ENCODE measurements around the gene LRP11.
"Not testable (repeated sequence)": the region's sequence is repeated elsewhere in the genome, so short reads cannot be mapped to it uniquely, and the experiment has no call there.

Gene LRP11

DNA sequence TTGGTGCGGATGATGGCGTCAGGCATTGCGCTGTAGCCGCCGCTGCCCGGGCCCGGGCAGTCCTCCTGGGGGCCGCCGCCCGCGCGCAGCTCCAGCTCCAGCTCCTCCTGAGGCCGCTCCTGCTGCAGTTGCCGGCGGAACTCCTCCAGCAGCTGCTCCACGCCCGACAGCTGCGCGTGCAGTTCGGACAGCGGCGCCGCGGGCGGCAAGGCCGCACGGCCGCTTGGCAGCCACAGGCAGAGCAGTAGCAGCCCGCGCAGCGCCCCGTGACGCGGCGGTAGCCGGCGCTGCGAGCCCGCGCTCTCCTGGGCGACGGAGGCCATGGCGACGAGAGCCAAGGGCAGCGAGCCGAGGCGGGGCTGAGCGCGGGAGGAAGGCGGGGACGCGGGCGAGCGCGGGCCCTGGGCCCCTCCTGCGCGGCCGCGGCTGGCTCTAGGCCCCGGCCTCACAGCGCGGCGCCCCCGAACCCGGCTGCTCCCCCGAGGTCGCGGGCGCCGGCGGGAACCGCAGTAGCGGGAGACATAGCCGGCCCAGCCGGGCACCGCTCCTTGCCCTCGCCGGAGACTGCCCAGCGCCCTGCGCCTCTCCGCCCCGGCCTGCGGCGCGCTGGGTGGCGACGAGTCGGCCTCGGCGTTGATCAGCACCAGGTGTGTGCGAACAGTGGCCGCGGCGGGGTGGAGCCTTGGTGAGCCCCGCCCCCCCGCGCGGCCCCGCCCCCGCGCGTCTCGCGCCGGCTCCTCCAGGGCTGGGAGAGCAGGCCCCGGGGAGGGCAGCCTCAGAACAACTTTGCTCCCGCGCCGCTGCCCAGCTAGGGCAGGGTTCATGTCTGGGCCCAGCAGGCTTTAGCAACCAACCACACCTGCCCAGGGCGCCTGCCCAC is at the start of gene LRP11:
Gene LRP11 (minus strand): TSS at position 662 of the 880 bp plus-strand sequence. CDS start 339 bp downstream, at position 323.
- peak; percentile 89 for DNase-seq

DNA sequence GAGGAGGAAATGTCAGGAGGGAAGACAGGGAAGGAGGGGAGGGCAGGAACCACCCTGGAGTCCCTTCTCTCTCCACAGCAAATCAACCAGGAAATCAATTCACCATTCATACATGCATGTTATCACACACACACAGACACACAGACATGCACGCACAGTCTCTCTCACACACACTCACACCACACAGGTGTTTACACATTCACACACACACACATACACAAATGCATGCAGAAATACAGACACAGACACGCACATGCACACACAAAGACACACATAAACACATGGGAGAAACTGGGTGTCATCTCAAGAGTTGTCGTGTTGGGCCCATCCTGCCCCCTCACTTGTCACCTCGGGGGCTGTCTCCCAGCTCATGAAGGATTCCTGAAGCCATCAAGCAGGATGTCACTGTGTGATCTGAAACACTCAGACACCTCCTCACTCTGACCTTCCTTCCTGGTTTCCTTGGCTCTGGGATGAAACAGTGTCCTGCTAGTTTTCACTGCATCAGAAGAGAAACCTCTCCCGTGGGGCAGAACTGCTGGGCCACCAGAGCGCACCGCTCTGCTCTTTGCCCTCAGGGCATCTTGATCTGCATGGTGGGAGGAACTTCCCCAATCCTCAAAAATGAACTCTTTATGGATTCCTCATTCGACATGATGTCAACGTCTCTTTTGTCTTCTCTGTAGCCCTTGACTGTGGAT is 49.5 kb upstream of the LRP11 start:
- DNase-seq = no peak

GRCh38 chr6:149913085-149913484 is 48.9 kb upstream of the LRP11 start:
- no peak for DNase-seq

DNA sequence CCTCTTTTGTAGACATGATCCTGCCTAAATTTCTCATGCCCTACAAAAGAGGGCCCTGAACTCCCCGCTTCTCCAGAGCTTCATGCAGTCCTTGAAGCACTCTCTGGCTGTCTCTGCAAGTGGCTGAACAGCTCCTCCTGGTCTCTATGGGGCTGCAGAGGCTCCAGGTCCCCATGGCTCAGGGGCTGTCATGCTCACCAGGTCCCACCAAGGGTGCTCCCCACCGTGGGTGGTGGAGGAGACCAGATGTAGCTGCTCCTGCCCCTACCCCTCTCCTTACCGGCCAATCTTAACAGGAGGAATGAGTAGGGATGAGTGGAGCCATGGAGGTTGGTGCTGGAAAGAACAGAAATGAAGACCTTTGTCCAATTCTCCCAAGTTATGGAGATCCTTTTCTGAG is 48.5 kb upstream of the LRP11 start:
- not testable (repeated sequence) for DNase-seq

DNA sequence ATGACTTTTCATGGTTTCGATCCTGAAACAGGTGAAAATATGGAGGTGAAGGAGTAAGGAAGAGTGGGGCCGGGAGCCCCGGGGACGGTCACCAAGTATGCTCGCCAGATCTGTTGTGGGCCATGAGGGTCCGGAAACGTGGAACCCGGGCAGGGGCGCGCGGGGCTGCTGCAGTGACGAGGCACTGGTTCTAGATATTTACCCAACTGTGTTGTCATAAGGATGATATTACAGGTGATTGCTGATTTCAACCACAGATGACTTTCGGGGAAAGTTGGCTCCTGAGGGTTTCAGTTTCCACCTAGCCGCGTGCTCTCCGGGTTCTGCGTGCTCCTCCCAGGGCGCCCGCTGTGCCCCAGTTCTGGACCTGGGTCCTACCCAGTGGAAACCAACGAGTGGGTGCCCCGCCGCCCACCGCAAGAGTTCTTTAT is 46.6 kb upstream of the LRP11 start:
- DNase-seq = no peak

DNA sequence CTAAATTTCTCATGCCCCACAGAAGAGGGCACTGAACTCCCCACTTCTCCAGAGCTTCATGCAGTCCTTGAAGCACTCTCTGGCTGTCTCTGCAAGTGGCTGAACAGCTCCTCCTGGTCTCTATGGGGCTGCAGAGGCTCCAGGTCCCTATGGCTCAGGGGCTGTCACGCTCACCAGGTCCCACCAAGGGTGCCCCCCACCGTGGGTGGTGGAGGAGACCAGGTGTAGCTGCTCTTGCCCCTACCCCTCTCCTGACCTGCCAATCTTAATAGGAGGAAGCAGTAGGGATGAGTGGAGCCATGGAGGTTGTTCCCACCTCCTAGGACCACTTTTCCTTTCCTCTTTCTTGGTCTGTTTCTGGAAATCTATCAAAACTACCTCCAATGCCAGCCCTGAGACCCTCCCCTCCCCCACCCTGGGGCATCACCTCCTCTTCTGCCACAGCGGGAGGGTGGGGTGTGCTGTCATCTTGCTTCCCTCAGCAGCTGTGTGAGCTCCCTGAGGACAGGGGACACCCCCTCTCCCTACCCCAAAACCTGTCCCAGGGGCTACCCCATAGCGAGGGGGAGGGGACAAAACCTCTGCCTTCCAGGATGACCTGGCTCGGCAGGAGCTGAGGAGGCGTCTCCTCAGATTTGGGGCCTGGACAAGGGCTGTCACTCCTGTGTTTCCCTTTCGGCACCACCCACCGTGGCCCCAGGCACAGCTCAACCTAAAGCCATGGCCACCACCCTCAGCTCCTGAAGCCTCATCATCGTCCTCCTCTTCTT is 45.7 kb upstream of the LRP11 start:
- DNase-seq = no peak

- DNase-seq = not testable (repeated sequence)
Measured at GRCh38 chr6:149908480-149908879, 44.3 kb upstream of the LRP11 start.

DNA sequence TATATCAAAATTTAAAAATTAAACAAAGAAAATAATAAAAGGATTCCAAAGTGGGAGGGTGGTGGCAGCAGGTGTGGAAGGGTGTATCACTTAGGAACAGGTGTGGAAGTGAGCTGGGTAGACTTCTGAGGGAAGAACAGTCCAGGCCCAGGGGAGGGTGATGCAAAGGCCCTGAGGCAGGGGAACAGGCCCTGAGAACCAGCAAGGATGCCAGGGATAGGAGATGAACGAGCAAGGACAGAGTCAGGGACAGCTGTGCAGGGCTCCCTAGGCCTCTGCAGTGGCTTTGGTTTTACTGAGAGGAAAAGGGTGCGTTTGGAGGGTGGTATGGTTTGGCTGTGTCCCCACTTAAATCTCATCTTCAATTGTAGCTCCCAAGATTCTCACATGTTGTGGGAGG is 43.2 kb upstream of the LRP11 start:
- no peak for DNase-seq

- DNase-seq = no peak
Measured at GRCh38 chr6:149906405-149906804, 42.2 kb upstream of the LRP11 start.

DNA sequence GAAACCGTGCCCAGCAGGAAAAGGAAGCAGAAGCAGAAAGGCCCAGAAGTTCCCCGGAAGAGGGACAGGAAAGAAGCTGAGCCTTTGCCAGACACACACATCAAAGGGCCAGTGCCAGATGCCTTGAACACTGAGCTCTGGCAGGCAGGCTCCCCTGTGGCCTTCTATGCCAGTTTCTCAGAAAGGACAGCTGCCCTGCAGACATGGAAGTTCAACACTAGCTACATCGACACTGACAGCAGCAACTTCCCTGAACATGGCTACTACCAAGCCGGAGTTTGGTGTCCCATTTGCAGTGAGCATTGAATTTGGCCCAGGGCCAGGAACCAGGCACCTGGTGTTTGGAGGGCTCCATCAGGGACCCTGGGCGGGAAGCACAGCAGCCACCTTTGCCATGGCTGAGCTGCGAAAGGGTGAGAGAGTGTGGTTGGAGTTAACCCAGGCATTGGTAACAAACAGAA is 41.8 kb upstream of the LRP11 start:
- no peak for DNase-seq

GRCh38 chr6:149905371-149905910 is 41.3 kb upstream of the LRP11 start:
- no peak for DNase-seq

DNA sequence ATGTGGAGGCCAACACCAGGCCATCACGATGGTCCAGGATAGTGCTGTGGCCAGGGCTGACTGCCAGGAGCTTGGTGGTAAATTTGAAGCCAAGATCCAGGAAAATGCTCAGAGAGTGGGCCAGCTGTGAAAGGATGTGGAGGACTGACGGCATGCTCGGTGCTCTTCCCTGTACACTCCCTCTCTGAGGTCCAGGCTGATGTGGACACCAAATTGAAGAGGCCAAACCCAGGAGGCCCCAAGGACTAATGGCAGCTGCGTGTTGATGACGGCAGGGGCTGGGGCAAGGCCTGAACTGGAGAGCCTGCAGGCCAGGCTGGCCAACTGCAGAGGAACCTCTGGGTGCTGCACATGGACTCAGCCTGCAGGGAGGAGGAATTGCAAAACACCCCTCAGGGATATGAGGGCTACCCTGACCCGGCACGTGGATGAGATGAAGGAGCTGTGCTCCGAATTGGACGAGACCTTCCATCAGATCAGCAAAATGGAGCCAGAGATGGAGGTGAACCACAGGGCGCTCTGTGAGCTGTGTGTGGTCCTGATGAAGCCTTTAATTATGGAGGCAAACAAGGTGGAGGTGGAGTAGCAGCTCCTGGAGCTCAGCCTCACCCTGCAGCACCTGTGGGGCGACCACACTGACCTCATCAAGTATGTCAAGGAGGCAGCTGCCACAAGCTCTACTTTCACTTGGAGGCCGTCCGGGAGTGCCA is 40.7 kb upstream of the LRP11 start:
- no peak for DNase-seq

DNA sequence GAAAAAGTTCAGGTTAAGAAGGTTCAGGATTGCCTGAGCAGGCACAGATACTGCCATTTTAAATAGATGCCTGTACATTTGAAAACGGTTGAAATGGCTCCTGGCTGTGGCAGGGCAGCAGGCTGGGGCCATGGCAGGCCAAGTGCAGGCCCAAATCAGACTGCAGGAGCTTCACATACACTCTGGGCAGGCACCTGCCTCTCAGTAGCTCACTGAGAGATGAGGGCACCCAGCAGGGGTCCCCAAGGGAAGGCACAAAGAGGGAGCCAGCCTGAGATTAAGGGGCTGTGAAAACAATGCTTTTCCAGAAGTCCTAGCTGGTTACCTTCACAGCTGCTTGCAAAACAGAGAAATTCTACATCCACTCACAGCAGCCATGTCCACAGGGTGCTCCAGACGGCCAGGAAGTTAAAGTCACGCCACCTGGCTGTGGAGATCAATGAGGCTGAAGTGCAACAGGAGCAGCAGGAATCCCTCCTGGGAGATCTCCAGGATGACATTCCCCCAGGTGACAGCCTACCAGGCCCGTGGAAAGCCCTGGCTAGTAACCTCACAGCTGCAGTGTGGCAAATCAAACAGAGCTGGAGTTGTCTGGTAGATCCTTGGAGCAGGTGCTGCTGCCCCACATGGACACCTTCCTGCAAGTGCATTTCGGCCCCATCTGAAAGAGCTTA is 39.9 kb upstream of the LRP11 start:
- DNase-seq = no peak

- no peak for DNase-seq
Measured at GRCh38 chr6:149901444-149902140, 37.4 kb upstream of the LRP11 start.

- DNase-seq = no peak
Measured at GRCh38 chr6:149900620-149901443, 36.7 kb upstream of the LRP11 start.

GRCh38 chr6:149899926-149900619 is 35.9 kb upstream of the LRP11 start:
- no peak for DNase-seq

GRCh38 chr6:149899486-149899885 is 35.3 kb upstream of the LRP11 start:
- DNase-seq = no peak

DNA sequence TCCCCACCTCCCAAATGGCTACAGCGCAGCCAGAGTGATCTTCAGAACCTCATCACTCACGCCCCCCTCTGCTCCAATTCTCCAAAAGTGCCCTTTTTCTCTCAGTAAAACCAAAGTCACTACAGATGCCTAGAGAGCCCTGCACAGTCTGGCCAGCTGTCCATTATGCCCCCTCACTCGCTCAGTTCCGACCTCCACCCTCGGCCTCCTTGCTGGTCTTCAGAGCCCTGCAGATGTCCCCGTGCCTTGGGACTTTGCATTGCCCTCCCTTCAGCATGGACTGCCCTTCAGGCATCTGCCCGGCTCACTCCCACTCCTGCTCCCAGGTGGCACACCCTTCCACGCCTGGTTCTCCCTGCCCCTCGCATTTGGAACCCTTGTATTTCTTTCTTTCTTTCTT is 34.8 kb upstream of the LRP11 start:
- no peak for DNase-seq

Measured in activated CD4-positive, alpha-beta T cell treated with anti-CD3 and anti-CD28 coated beads, Interleukin-2, Interleukin-6, amounts not matched to agents 100 ng/mL and 50 ng/mL, durations not matched to agents 16 hours and 8 hours (primary cell).